ENCODE data around the gene CHRNB2.

Gene CHRNB2

DNA sequence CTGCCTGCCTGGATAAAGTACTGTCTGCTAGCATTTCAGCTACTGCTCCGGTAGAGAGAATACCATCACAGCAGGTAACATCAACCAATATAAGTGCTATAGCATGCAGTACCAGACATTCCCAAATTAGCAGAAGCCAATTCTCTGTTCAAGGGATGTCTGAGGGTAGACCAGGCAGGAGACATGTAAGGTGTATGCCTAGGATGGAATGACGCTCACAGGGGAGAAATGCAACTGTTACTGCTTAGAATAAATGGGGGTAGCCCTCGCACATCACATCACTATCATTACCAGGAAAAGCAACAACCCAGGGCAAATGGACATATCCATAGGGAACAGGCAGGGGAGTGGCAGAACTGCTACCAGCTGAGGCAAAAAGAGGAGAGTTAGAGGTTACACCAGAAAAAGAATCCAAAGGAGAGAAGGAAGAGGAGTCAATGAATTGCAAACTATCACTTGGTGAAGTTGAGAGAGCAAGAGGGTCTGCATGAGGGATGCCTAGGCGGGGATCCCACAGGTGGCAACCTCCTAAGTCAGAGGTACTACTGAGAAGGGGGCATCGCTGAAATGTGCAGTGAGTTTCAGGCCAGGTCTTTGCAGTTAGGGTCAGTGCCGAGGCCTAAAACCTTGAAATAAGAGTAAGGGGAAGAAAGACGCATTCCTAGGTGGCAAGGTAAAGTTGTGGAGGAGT is 10.2 kb upstream of the CHRNB2 start:
- no peaks in the 10 kb centered on the region for H3K27me3 ChIP-seq (ENCODE audit: control insufficient read depth, insufficient read depth, low read length)
- H3K9ac ChIP-seq, result no peak overlapping the region
- peaks cover 3% of the 10 kb centered on the region for H3K4me1 ChIP-seq
- TF ChIP-seq CTCF (IDR thresholded peaks at IDR 0.05), result no peak
- H3K9me3 ChIP-seq (ENCODE audit: control insufficient read depth, low read length), result no peaks in the 10 kb centered on the region
- no peak overlapping the region for H2AFZ ChIP-seq
- H3K79me2 ChIP-seq, result no peaks in the 10 kb centered on the region
- H3K36me3 ChIP-seq (ENCODE audit: control insufficient read depth, insufficient read depth, low read length), result no peaks in the 10 kb centered on the region
- H3K4me2 ChIP-seq (ENCODE audit: low read length), result peak overlapping the region; percentile 69
- H3K4me3 ChIP-seq (ENCODE audit: low read depth, low read length), result peak overlapping the region; percentile 70
- H3K27ac ChIP-seq, result no peak overlapping the region

GRCh38 chr1:154557939-154558719 is 9.4 kb upstream of the CHRNB2 start, which contains the start of gene UBE2Q1:
UBE2Q1 (minus strand) TSS chr1:154558662; CDS start chr1:154558553, 109 bp downstream.
- H3K27ac ChIP-seq, result peak within 1 kb of the TSS; percentile 81
- TF ChIP-seq CTCF (IDR thresholded peaks at IDR 0.05), result no peak

GRCh38 chr1:154558720-154559465 is 8.7 kb upstream of the CHRNB2 start:
- H3K27me3 ChIP-seq (ENCODE audit: control insufficient read depth, insufficient read depth, low read length), result no peaks in the 10 kb centered on the region
- peak overlapping the region; percentile 78 for H3K4me3 ChIP-seq (ENCODE audit: low read depth, low read length)
- peak overlapping the region; percentile 84 for H2AFZ ChIP-seq
- no peaks in the 10 kb centered on the region for H3K36me3 ChIP-seq (ENCODE audit: control insufficient read depth, insufficient read depth, low read length)
- peaks cover 3% of the 10 kb centered on the region for H3K4me1 ChIP-seq
- no peak for TF ChIP-seq CTCF (IDR thresholded peaks at IDR 0.05)
- peak overlapping the region; percentile 81 for H3K27ac ChIP-seq
- no peaks in the 10 kb centered on the region for H3K9me3 ChIP-seq (ENCODE audit: control insufficient read depth, low read length)
- H3K79me2 ChIP-seq, result no peaks in the 10 kb centered on the region
- no peak overlapping the region for H3K9ac ChIP-seq
- peak overlapping the region; percentile 90 for H3K4me2 ChIP-seq (ENCODE audit: low read length)

More at GRCh38 chr1:154557939-154558719, 9.4 kb upstream of the CHRNB2 start, which contains the start of gene UBE2Q1:
- H3K27me3 ChIP-seq (ENCODE audit: control insufficient read depth, insufficient read depth, low read length), result no peaks in the 10 kb centered on the region
- H3K4me1 ChIP-seq, result peaks cover 3% of the 10 kb centered on the region
- no peaks in the 10 kb centered on the region for H3K79me2 ChIP-seq
- H3K4me2 ChIP-seq (ENCODE audit: low read length), result peak within 1 kb of the TSS; percentile 90
- H3K9me3 ChIP-seq (ENCODE audit: control insufficient read depth, low read length), result no peaks in the 10 kb centered on the region
- no peak within 1 kb of the TSS for H3K9ac ChIP-seq
- H3K4me3 ChIP-seq (ENCODE audit: low read depth, low read length), result peak within 1 kb of the TSS; percentile 78
- no peaks in the 10 kb centered on the region for H3K36me3 ChIP-seq (ENCODE audit: control insufficient read depth, insufficient read depth, low read length)
- H2AFZ ChIP-seq, result peak within 1 kb of the TSS; percentile 84

DNA sequence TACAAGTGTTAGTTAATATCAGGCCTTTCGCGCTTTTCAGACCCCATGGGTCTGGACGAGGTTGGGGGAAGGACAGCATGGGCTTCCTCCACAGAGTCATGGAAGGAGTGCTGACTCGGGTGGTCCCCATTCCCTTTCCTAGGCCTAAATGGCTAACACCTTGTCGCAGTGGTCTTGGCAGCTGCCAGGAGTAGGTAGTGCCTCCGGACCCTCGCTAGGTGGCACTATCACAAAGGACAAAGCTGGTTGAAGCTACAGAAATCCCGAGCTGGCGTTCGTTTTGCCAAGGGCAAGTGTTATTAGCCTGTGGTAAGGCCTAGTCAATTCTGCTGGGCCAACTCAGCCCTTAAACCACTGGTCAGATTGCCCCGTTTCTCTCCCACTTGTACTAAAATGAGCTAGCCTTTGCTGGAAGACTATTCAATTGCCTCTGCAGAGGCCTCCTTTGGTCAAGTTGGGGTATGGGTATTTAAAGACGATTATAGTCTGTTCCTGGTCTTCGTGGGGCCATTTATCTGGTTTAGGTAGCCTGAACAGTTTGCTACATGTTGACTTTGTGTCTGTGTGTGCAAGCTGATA is 8.0 kb upstream of the CHRNB2 start:
- TF ChIP-seq CTCF (IDR thresholded peaks at IDR 0.05), result peak; percentile 85
- peaks cover 3% of the 10 kb centered on the region for H3K4me1 ChIP-seq
- peak overlapping the region; percentile 78 for H3K4me3 ChIP-seq (ENCODE audit: low read depth, low read length)
- no peaks in the 10 kb centered on the region for H3K36me3 ChIP-seq (ENCODE audit: control insufficient read depth, insufficient read depth, low read length)
- peak overlapping the region; percentile 90 for H3K4me2 ChIP-seq (ENCODE audit: low read length)
- H2AFZ ChIP-seq, result peak overlapping the region; percentile 84
- no peaks in the 10 kb centered on the region for H3K9me3 ChIP-seq (ENCODE audit: control insufficient read depth, low read length)
- H3K79me2 ChIP-seq, result no peaks in the 10 kb centered on the region
- H3K9ac ChIP-seq, result no peak overlapping the region
- peak overlapping the region; percentile 81 for H3K27ac ChIP-seq
- H3K27me3 ChIP-seq (ENCODE audit: control insufficient read depth, insufficient read depth, low read length), result no peaks in the 10 kb centered on the region

All from parathyroid adenoma (tissue), 2 donors.